Right ventricle myocardium inferior (tissue), 1 donor: ENCODE data around the gene PARP8. TPM values are rescaled to one million over a fixed set of nuclear protein-coding genes. Genes with fewer than 3 reads are reported as not detected.

ENCODE experiments used
- ATAC-seq: fragments of 200-7000 bp; cut with Tn5 transposase; one replicate; pipeline ENCODE4 v1.9.1; 2020; ENCODE audit warnings: mild to moderate bottlenecking, moderate library complexity
- DNase-seq: peaks from one replicate; pipeline ENCODE4 v3.0.0; 2021; ENCODE audit errors: missing footprints
- intact Hi-C: fragments of 100-400 bp; cut with DNase I; formaldehyde crosslinking; loops from one replicate; pipeline ENCODE4 v1.11.0; 2022
- total RNA-seq: library from RNA; stranded (reverse); fragmentation: NEBNext Ultra II Directional; extraction: Animal tissue kit (Norgen Biotek cat#: 25700); gene quantifications from one replicate; pipeline ENCODE4 v1.2.1, GENCODE V29; 2021
- donor health status: DM: no; HTN: yes; CAD: no; lungs with severe emphysema.

The PARP8 gene
- total RNA-seq, 1 donor from 2014 or later: 7.7 TPM

- intact Hi-C loops: no loop called here
- DNase-seq (no peak), ATAC-seq (no peak)
Observed at GRCh38 chr5:50864466-50864865, 198.0 kb downstream of the PARP8 start.

GRCh38 chr5:50866415-50866814, 200.0 kb downstream of the PARP8 start:
- intact Hi-C loops: no loop called here
- DNase-seq: no peak
- no peak for ATAC-seq

- intact Hi-C loops: no loop called here
- DNase-seq (no peak), ATAC-seq (no peak)
Observed at GRCh38 chr5:50867140-50867539, 200.7 kb downstream of the PARP8 start.

- no peak for ATAC-seq
- intact Hi-C loops: no loop called here
- no peak for DNase-seq
Observed at GRCh38 chr5:50873595-50874277, 207.3 kb downstream of the PARP8 start.

- DNase-seq (no peak), ATAC-seq (no peak)
- intact Hi-C loops: no loop called here
Observed at GRCh38 chr5:50874306-50875001, 208.0 kb downstream of the PARP8 start.

GRCh38 chr5:50875002-50875344, 208.5 kb downstream of the PARP8 start:
- intact Hi-C loops: no loop called here
- ATAC-seq: no peak
- DNase-seq: no peak

GRCh38 chr5:50878470-50878869, 212.0 kb downstream of the PARP8 start:
- ATAC-seq: no peak
- DNase-seq: no peak
- intact Hi-C loops: no loop called here

GRCh38 chr5:50881407-50881806, 215.0 kb downstream of the PARP8 start:
- intact Hi-C loops: no loop called here
- no peak for DNase-seq
- ATAC-seq: no peak

GRCh38 chr5:50886657-50887345, 220.4 kb downstream of the PARP8 start:
- ATAC-seq: no peak
- intact Hi-C loops: no loop called here
- DNase-seq: no peak

- no peak for ATAC-seq
- DNase-seq: no peak
- intact Hi-C loops: no loop called here
Observed at GRCh38 chr5:50887889-50888633, 221.6 kb downstream of the PARP8 start.

- ATAC-seq: no peak
- DNase-seq: no peak
- intact Hi-C loops: no loop called here
Observed at GRCh38 chr5:50888751-50889150, 222.3 kb downstream of the PARP8 start.

- ATAC-seq: no peak
- DNase-seq: no peak
- intact Hi-C loops: no loop called here
Observed at GRCh38 chr5:50889790-50890189, 223.4 kb downstream of the PARP8 start.

Other genes starting within 250 kb of the PARP8 start
- gene EMB, start 225.3 kb upstream of the PARP8 start, total RNA-seq: 15.4 TPM